ENCODE measurements around the gene CD226. TPM values are rescaled to one million over a fixed set of nuclear protein-coding genes. Genes with fewer than 3 reads are reported as not detected.

Gene CD226
- total RNA-seq, 1 donor from 2014 or later = not detected

GRCh38 chr18:69974365-69974764 lies 26.7 kb upstream of the CD226 start:
- H3K4me1 Mint-ChIP-seq = no peaks in the 10 kb centered on the region
- H3K9ac ChIP-seq = no peak overlapping the region
- H3K4me3 ChIP-seq = no peak overlapping the region
- H3K27ac ChIP-seq = no peak overlapping the region
- no peaks in the 10 kb centered on the region for H3K27me3 ChIP-seq
- peaks cover 29% of the 10 kb centered on the region for H3K9me3 Mint-ChIP-seq
- H3K9me3 ChIP-seq (ENCODE audit: low read depth) = no peaks in the 10 kb centered on the region
- no peak for DNase-seq (ENCODE audit: low spot score)
- H3K4me2 ChIP-seq = no peak overlapping the region
- H3K27ac Mint-ChIP-seq = no peak overlapping the region
- no peaks in the 10 kb centered on the region for H3K4me1 ChIP-seq
- H3K36me3 Mint-ChIP-seq = peaks cover 4% of the 10 kb centered on the region
- no peaks in the 10 kb centered on the region for H4K20me1 ChIP-seq (ENCODE audit: low read depth)
- TF ChIP-seq CTCF (IDR thresholded peaks at IDR 0.05) (no peak), EZH2 (IDR thresholded peaks at IDR 0.05) (no peak), EZH2phosphoT487 (IDR thresholded peaks at IDR 0.05) (no peak)
- no peaks in the 10 kb centered on the region for H3F3A ChIP-seq (ENCODE audit: low read depth)
- H3K4me3 Mint-ChIP-seq = no peak overlapping the region
- no peaks in the 10 kb centered on the region for H3K79me2 ChIP-seq (ENCODE audit: low read depth)
- H3K27me3 Mint-ChIP-seq (ENCODE audit: insufficient read depth, low read depth) = peaks cover 2% of the 10 kb centered on the region
- no peak overlapping the region for H2AFZ ChIP-seq (replicated peaks)
- H3K36me3 ChIP-seq = no peaks in the 10 kb centered on the region

- Histone ChIP-seq H3K4me2 (no peak overlapping the region), H2AFZ (replicated peaks) (no peak overlapping the region), H3K27ac (no peak overlapping the region), H3K9me3 (ENCODE audit: low read depth) (no peaks in the 10 kb centered on the region), H3K36me3 (no peaks in the 10 kb centered on the region), H3K9ac (no peak overlapping the region), H3K4me1 (no peaks in the 10 kb centered on the region), H4K20me1 (ENCODE audit: low read depth) (no peaks in the 10 kb centered on the region), H3K4me3 (no peak overlapping the region), H3K27me3 (no peaks in the 10 kb centered on the region), H3F3A (ENCODE audit: low read depth) (no peaks in the 10 kb centered on the region), H3K79me2 (ENCODE audit: low read depth) (no peaks in the 10 kb centered on the region)
- Mint-ChIP-seq H3K36me3 (no peaks in the 10 kb centered on the region), H3K4me3 (no peak overlapping the region), H3K27me3 (ENCODE audit: insufficient read depth, low read depth) (peaks cover 2% of the 10 kb centered on the region), H3K4me1 (peaks cover 3% of the 10 kb centered on the region), H3K27ac (no peak overlapping the region), H3K9me3 (peaks cover 15% of the 10 kb centered on the region)
- DNase-seq (ENCODE audit: low spot score) = no peak
- no peak for TF ChIP-seq CTCF (IDR thresholded peaks at IDR 0.05)
- TF ChIP-seq EZH2phosphoT487 (IDR thresholded peaks at IDR 0.05) = no peak
- TF ChIP-seq EZH2 (IDR thresholded peaks at IDR 0.05) = no peak
Measured at GRCh38 chr18:69969491-69969890, 21.8 kb upstream of the CD226 start.

GRCh38 chr18:69968039-69968438 lies 20.4 kb upstream of the CD226 start:
- no peaks in the 10 kb centered on the region for H3K36me3 Mint-ChIP-seq

More at GRCh38 chr18:69968039-69968438, 20.4 kb upstream of the CD226 start:
- Mint-ChIP-seq H3K9me3 (peaks cover 14% of the 10 kb centered on the region), H3K4me3 (no peak overlapping the region), H3K27me3 (ENCODE audit: insufficient read depth, low read depth) (peaks cover 2% of the 10 kb centered on the region), H3K4me1 (peaks cover 3% of the 10 kb centered on the region), H3K27ac (no peak overlapping the region)
- H3K9me3 ChIP-seq (ENCODE audit: low read depth) = no peaks in the 10 kb centered on the region
- H4K20me1 ChIP-seq (ENCODE audit: low read depth) = no peaks in the 10 kb centered on the region
- H3K36me3 ChIP-seq = no peaks in the 10 kb centered on the region
- no peaks in the 10 kb centered on the region for H3K27me3 ChIP-seq
- H3K79me2 ChIP-seq (ENCODE audit: low read depth) = no peaks in the 10 kb centered on the region
- no peak overlapping the region for H3K4me3 ChIP-seq
- H3K9ac ChIP-seq = no peak overlapping the region
- H3K4me2 ChIP-seq = no peak overlapping the region
- TF ChIP-seq EZH2 (IDR thresholded peaks at IDR 0.05) = no peak
- TF ChIP-seq CTCF (IDR thresholded peaks at IDR 0.05) = no peak
- no peak for TF ChIP-seq EZH2phosphoT487 (IDR thresholded peaks at IDR 0.05)
- no peaks in the 10 kb centered on the region for H3K4me1 ChIP-seq
- H3K27ac ChIP-seq = no peak overlapping the region
- DNase-seq (ENCODE audit: low spot score) = no peak
- no peaks in the 10 kb centered on the region for H3F3A ChIP-seq (ENCODE audit: low read depth)
- no peak overlapping the region for H2AFZ ChIP-seq (replicated peaks)
